IMR-90 (cell line): ENCODE data around the gene DKK3.

Source experiments
- CEBPB ChIP-seq: IDR thresholded peaks from 2 replicates; pipeline ENCODE4 v1.6.1; 2012; ENCODE audit warnings: low read depth, low read length, improper control_type of control experiment
- POLR2A ChIP-seq: IDR thresholded peaks from 2 replicates; pipeline ENCODE4 v1.6.1; 2012; ENCODE audit warnings: mild to moderate bottlenecking, low read depth, low read length
- RAD21 ChIP-seq: IDR thresholded peaks from 2 replicates; pipeline ENCODE4 v1.6.1; 2012; ENCODE audit warnings: low read length, improper control_type of control experiment
- RCOR1 ChIP-seq: IDR thresholded peaks from 2 replicates; pipeline ENCODE4 v1.6.1; 2012; ENCODE audit warnings: mild to moderate bottlenecking, low read length, improper control_type of control experiment; ENCODE audit not compliant: insufficient replicate concordance
- TF ChIP-seq, protein P1 (sequence below): conservative IDR thresholded peaks from 2 replicates; pipeline ENCODE4 v1.5.1; 2012; ENCODE audit warnings: mild to moderate bottlenecking, low read depth, low read length, improper control_type of control experiment
- TF ChIP-seq, protein P2 (sequence below): fragments of 150-350 bp; IDR thresholded peaks from 2 replicates; pipeline ENCODE4 v1.6.1; 2017; ENCODE audit warnings: mild to moderate bottlenecking, antibody characterized with exemption, low read length, low read depth

DNA sequence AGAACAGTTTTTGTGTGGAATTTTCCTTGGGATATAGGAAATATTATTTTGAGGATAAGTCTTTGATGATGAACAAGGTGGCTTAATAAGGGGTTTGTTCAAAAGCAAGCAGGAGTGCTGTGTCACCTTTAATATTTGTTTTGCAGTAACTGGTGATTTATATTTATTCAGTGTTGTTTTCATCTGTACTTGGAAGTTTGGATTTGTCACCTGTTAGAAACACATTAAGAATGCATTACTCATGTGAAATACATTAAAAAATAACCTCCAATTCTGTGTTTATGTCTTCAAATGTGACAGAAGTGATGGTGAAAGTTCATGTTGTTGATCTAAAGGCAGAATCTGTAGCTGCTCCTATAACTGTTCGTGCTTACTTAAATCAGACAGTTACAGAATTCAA is 70.5 kb downstream of the DKK3 start:
- TF ChIP-seq, protein P1, sequence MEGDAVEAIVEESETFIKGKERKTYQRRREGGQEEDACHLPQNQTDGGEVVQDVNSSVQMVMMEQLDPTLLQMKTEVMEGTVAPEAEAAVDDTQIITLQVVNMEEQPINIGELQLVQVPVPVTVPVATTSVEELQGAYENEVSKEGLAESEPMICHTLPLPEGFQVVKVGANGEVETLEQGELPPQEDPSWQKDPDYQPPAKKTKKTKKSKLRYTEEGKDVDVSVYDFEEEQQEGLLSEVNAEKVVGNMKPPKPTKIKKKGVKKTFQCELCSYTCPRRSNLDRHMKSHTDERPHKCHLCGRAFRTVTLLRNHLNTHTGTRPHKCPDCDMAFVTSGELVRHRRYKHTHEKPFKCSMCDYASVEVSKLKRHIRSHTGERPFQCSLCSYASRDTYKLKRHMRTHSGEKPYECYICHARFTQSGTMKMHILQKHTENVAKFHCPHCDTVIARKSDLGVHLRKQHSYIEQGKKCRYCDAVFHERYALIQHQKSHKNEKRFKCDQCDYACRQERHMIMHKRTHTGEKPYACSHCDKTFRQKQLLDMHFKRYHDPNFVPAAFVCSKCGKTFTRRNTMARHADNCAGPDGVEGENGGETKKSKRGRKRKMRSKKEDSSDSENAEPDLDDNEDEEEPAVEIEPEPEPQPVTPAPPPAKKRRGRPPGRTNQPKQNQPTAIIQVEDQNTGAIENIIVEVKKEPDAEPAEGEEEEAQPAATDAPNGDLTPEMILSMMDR: no peak
- TF ChIP-seq POLR2A: no peak
- TF ChIP-seq CEBPB: no peak
- TF ChIP-seq, protein P2, sequence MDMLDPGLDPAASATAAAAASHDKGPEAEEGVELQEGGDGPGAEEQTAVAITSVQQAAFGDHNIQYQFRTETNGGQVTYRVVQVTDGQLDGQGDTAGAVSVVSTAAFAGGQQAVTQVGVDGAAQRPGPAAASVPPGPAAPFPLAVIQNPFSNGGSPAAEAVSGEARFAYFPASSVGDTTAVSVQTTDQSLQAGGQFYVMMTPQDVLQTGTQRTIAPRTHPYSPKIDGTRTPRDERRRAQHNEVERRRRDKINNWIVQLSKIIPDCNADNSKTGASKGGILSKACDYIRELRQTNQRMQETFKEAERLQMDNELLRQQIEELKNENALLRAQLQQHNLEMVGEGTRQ: no peak
- no peak for TF ChIP-seq RAD21
- TF ChIP-seq RCOR1: no peak
